SKM-1 (cell line): Measurements from ENCODE around the gene GOLGA8N.

Experiments
- DNase-seq: peaks from one replicate; lab custom pipeline; 2025; ENCODE audit not compliant: unreplicated experiment; lab: John Stamatoyannopoulos, UW

The GOLGA8N gene

GRCh38 chr15:32649342-32649741 lies 56.1 kb downstream of the GOLGA8N start:
- DNase-seq: no peak

DNA sequence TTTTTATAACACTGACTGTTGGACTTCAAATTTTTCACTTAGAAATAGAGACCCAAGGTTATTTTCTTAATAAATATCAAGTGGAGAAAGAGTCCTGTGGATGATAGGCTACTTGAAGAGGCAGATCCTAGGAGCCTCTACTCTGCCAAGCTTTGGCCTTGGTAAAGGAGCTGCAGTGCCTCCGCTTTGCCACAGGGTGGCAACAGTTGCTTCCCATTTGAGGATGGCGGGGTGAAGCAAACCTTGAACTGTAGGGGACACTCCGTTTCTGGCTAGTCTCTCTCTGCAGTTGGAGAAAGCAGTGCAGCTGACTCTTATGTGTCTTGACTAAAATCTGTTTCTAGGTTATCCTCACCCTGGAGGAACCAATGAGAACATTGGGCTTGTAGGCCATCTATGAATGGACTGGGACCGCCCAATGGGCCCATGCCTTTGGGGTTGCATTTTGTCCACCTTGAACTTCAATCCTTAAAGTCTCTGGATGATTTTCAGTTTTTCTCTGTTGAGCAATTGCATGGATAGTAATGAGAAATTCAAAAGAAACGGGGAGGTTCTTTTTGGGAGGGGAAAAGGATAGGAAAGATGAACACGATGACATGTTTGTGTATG lies 58.1 kb downstream of the GOLGA8N start:
- peak; percentile 46 for DNase-seq

DNA sequence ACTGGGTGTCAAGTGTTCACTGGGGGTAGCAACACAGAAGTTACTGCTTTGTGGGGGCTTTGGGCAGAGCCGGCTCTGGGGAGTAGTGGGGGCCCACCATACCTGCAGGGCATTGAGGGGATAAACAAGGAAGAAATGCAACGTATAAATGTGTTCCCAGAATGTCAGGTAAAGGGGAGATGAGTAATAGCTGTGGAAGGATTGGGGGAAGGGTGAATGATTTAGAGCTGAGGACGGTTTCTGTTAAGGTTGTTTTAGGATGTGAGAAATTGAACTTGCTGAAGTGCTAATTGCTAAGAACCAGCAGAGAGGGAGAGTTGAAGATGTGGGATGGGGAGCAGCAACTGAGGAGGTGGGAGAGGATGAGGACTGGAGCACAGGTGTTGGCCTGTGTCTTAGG lies 58.9 kb downstream of the GOLGA8N start:
- no peak for DNase-seq

DNA sequence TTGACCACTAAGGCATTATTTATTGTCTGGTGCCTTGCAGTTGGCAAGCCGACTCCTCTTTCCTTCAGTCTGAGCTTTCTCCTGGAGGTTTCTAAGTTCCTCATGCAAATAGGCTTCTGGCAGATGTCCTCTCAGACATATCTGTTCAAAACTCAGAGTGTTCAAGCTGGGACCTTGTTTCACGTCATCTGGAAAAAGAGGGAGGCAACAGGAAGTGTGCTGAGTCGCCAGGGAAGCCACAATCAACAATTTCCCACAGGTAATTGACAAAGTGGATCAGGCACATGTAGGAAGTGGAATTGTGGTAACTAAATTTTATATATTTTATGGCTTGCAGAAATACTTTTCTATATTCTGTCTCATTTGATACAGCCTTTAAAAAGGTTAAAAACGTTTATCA lies 62.8 kb downstream of the GOLGA8N start:
- DNase-seq: no peak

GRCh38 chr15:32656496-32656895 lies 63.2 kb downstream of the GOLGA8N start:
- no peak for DNase-seq
